ENCODE measurements around the gene ORMDL1. TPM values are rescaled to one million over a fixed set of nuclear protein-coding genes. Genes with fewer than 3 reads are reported as not detected.
"Not testable (repeated sequence)": the region's sequence is repeated elsewhere in the genome, so short reads cannot be mapped to it uniquely, and the experiment has no call there.

The ORMDL1 gene
- total RNA-seq, 1 donor from 2014 or later, result 45.2 TPM

- DNase-seq (ENCODE audit: low spot score in 2 of 2) (no peak), FAIRE-seq (no peak)
Observed at GRCh38 chr2:189782221-189782671, 1.9 kb downstream of the ORMDL1 start.

- FAIRE-seq, result no peak
Observed at GRCh38 chr2:189772212-189772611, 11.9 kb downstream of the ORMDL1 start.

GRCh38 chr2:189770590-189771322, 13.4 kb downstream of the ORMDL1 start:
- no peak for FAIRE-seq
- DNase-seq (ENCODE audit: low spot score in 2 of 2), result no peak

More at GRCh38 chr2:189772212-189772611, 11.9 kb downstream of the ORMDL1 start:
- DNase-seq (ENCODE audit: low spot score in 2 of 2), result no peak

DNA sequence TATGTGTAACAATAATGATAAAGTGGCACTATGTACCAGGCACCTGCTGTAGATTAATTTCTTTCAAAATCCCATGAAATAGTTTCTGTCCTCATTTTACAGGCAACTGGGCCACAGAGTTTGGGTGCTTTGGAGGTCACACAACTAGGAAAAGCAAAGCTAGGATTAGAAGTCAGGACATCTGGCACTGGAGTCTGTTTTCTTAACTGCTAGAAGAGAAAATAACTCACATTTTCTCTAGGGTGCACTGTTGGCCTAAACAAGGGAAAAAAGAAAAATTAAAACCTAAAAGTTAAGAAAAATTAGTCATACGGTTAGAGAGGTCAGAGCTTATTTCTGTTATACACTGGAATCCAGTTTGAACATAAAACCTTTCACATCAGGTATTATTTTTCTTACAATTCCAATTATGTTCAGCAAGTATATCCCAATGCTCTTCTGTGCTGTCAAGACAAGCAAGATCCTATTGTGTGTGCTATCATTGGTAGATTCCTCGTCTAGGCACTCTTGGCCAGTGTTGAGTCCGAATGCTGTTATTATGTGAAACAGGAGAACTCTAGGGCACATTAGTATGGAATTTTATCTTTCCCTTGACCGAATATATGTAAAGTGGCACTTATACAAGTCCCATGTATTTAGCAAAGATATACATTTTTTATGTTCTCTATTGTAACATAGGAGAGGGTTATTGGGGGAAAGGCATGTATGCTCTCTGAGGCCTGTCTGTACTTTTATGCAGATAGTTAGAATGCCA, 20.1 kb downstream of the ORMDL1 start:
- FAIRE-seq, result no peak

GRCh38 chr2:189762551-189763298, 21.4 kb downstream of the ORMDL1 start, which contains the start of gene OSGEPL1:
OSGEPL1 (minus strand) TSS chr2:189762792; CDS start chr2:189761640, 1,152 bp downstream.
- DNase-seq (ENCODE audit: low spot score in 2 of 2), result peak; percentile 64 to 71
- FAIRE-seq, result no peak

More for the DNA sequence above, 20.1 kb downstream of the ORMDL1 start:
- no peak for DNase-seq (ENCODE audit: low spot score in 2 of 2)

DNA sequence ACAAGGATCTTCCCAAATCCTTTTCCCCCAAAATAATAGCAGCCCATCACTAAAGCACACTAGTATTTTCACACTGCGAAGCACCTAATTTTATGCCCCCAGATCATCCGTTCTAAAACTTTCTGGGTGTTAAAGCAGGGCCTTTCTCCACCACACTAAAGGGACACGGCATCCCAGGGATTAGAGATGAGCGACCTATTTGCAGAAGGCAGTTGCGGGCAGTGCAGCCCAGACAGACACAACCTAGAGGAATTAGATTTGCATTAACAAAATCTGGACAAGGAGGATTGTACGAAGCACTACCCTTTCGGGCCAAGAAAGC, 21.9 kb downstream of the ORMDL1 start:
- DNase-seq (ENCODE audit: low spot score in 2 of 2) (no peak), FAIRE-seq (no peak)

DNA sequence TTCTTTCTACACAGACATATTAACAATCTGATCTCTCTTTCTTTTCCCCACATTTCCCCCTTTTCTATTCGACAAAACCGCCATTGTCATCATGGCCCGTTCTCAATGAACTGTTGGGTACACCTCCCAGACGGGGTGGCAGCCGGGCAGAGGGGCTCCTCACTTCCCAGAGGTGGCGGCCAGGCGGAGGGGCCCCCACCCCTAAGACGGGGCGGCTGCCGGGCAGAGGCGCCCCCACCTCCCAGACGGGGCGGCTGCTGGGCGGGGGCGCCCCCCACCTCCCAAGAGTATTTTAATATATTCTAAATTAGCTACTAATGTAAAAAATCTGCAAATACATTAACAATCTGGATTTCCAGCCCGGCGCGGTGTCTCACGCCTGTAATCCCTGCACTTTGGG, 24.0 kb downstream of the ORMDL1 start:
- FAIRE-seq; DNase-seq (ENCODE audit: low spot score in 2 of 2): not testable (repeated sequence)

DNA sequence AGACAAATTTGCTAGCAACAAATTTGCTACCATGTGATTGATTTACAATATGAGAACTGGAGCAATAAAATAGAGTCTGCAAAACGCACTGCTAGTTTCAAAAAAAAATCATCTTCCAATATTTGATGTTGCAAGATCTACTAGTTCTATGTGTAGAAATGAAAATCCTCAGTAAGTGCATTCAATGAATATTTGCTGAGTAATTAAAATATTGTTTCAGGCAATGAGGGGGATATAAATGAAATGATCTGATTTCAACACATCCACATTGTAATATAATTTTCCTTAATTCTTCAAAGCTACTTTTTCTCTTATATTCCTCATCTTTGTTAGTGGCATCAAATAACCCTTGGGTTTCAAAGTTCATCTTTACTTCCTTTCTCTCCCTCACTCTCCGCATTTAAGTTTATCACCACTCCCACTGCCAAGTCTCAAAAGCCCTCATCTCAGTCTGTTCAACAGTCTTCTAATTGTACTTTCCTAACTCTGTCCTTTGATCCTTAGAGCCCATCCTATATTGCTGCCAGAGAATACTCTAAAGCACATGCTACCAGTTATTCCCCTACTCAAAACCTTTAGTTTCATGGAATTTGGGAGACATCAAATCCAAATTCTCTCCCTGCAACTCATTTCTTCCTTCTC, 27.7 kb downstream of the ORMDL1 start:
- FAIRE-seq (no peak), DNase-seq (ENCODE audit: low spot score in 2 of 2) (no peak)

GRCh38 chr2:189751080-189751658, 33.0 kb downstream of the ORMDL1 start:
- DNase-seq (ENCODE audit: low spot score in 2 of 2) (peak in 1 of 2 donors; percentile 7), FAIRE-seq (no peak)

DNA sequence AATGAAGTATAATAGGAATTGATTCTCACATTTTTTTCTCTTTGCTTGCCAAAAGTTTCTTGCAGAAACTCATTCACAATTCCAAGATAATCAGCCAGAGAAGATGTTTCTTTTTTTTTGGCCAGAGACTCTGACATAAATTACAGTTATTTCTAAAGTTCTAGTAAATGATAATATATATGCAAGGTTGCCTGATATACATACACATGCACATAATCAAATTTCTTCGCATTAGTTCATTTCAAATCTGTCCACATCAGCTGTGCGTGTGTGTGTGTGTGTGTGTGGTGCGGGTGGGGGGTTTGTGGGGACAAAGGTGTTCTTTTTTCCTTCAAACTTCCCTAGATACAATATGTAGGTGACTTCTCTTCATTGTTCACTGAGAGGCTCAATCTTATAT, 54.7 kb downstream of the ORMDL1 start:
- FAIRE-seq, result no peak
- DNase-seq (ENCODE audit: low spot score in 2 of 2), result no peak

DNA sequence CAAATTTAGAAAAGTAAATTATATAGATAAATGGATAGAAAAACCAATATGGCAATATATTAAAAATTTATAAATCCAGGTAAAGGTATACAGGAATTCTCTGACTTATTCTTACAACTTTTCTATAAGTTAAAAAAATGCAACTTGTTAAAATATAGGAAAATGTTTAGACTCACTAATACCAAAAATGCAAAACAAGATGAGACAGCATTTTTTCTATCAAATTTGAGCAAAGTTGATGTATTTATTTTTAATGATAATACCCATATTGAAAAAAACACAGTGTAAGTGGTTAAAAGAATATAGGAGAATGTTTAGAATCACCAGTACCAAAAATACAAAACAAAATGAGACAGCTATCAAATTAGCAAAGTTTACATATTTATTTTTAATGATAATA, 57.3 kb downstream of the ORMDL1 start:
- DNase-seq (ENCODE audit: low spot score in 2 of 2) (no peak), FAIRE-seq (peak; percentile 44)

DNA sequence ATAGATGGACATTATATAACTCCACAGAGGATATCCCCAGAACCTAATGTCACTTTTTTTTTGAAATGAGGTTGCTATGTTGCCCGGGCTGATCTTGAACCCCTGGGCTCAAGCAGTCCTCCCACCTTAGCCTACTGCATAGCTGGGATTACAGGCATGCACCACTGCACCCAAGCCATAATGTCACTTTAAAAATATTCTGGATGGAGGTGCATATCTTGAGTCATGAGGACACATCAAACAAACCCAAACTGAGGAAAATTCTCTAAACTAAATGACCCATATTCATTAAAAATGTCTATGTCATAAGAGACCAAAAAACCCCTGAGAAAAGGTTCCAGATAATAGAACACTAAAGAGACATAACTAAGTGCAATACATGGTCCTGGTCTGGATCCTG, 57.9 kb downstream of the ORMDL1 start:
- no peak for DNase-seq (ENCODE audit: low spot score in 2 of 2)

GRCh38 chr2:189723192-189723591, 60.9 kb downstream of the ORMDL1 start:
- FAIRE-seq (no peak), DNase-seq (ENCODE audit: low spot score in 2 of 2) (no peak)

More for the DNA sequence above, 57.9 kb downstream of the ORMDL1 start:
- no peak for FAIRE-seq

Other genes starting within 250 kb of the ORMDL1 start
- 45.2 TPM for gene SLC40A1, start 203.6 kb downstream of the ORMDL1 start, total RNA-seq
- gene ASNSD1, start 122.9 kb downstream of the ORMDL1 start, total RNA-seq, result 133 TPM
- 52.2 TPM for gene ANKAR, start 109.7 kb downstream of the ORMDL1 start, total RNA-seq
- 26.1 TPM for gene OSGEPL1, start 21.5 kb downstream of the ORMDL1 start, total RNA-seq
- 68.5 TPM for gene PMS1, start 111 bp upstream of the ORMDL1 start, total RNA-seq